ENCODE data around the gene CNN2. TPM values are rescaled to one million over a fixed set of nuclear protein-coding genes. Genes with fewer than 3 reads are reported as not detected.

Gene CNN2
- total RNA-seq, 1 donor = 508 TPM

GRCh38 chr19:1011831-1012333 is 14.5 kb upstream of the CNN2 start:
- no peak for TF ChIP-seq CTCF (IDR thresholded peaks at IDR 0.05; ENCODE audit: insufficient read depth, low read depth, low read length)

GRCh38 chr19:1012334-1012733 is 14.1 kb upstream of the CNN2 start:
- DNase-seq (ENCODE audit: low read depth) = no peak
- TF ChIP-seq CTCF (IDR thresholded peaks at IDR 0.05; ENCODE audit: insufficient read depth, low read depth, low read length) = no peak
- no peak overlapping the region for H3K4me3 ChIP-seq (ENCODE audit: low read depth, low read length)

More at GRCh38 chr19:1011831-1012333, 14.5 kb upstream of the CNN2 start:
- no peak for DNase-seq (ENCODE audit: low read depth)
- no peak overlapping the region for H3K4me3 ChIP-seq (ENCODE audit: low read depth, low read length)

GRCh38 chr19:1013218-1013617 is 13.2 kb upstream of the CNN2 start:
- no peak for TF ChIP-seq CTCF (IDR thresholded peaks at IDR 0.05; ENCODE audit: insufficient read depth, low read depth, low read length)
- H3K4me3 ChIP-seq (ENCODE audit: low read depth, low read length) = no peak overlapping the region
- no peak for DNase-seq (ENCODE audit: low read depth)

- H3K4me3 ChIP-seq (ENCODE audit: low read depth, low read length) = no peak overlapping the region
- no peak for TF ChIP-seq CTCF (IDR thresholded peaks at IDR 0.05; ENCODE audit: insufficient read depth, low read depth, low read length)
- no peak for DNase-seq (ENCODE audit: low read depth)
Measured at GRCh38 chr19:1014161-1015060, 12.0 kb upstream of the CNN2 start.

GRCh38 chr19:1015061-1015781 is 11.2 kb upstream of the CNN2 start:
- no peak for TF ChIP-seq CTCF (IDR thresholded peaks at IDR 0.05; ENCODE audit: insufficient read depth, low read depth, low read length)
- no peak overlapping the region for H3K4me3 ChIP-seq (ENCODE audit: low read depth, low read length)
- no peak for DNase-seq (ENCODE audit: low read depth)

- DNase-seq (ENCODE audit: low read depth) = no peak
- no peak overlapping the region for H3K4me3 ChIP-seq (ENCODE audit: low read depth, low read length)
- TF ChIP-seq CTCF (IDR thresholded peaks at IDR 0.05; ENCODE audit: insufficient read depth, low read depth, low read length) = no peak
Measured at GRCh38 chr19:1015782-1016646, 10.4 kb upstream of the CNN2 start.
